HG03571 (cell line): Measurements from ENCODE around the gene SNRK.
"Not testable (repeated sequence)": the region's sequence is repeated elsewhere in the genome, so short reads cannot be mapped to it uniquely, and the experiment has no call there.

Experiments
- ATAC-seq: cut with Tn5 transposase; IDR thresholded peaks from one replicate; pipeline ENCODE4 v1.9.1; 2021; ENCODE audit not compliant: unreplicated experiment

SNRK gene

DNA sequence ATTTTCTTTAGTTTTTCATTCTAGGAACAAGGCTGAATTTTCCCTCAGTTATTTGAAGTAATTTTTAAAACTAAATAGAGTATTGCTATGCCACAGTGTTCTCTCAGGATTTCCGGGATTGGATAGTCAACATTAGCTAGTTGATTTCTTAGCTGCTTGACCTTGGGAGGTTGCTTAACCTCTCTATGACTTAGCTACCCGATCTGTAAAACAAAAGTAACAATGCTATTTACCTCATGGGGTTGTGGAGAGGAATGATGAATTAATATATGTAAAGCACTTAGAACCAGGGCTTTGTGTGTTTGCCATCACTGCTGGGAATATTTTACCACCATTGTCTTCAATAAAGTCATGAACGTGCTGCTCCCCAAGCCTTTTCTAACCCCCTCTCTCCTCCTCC lies 57.5 kb downstream of the SNRK start:
- ATAC-seq, result no peak

- no peak for ATAC-seq
Measured at GRCh38 chr3:43344520-43344919, 58.2 kb downstream of the SNRK start.

DNA sequence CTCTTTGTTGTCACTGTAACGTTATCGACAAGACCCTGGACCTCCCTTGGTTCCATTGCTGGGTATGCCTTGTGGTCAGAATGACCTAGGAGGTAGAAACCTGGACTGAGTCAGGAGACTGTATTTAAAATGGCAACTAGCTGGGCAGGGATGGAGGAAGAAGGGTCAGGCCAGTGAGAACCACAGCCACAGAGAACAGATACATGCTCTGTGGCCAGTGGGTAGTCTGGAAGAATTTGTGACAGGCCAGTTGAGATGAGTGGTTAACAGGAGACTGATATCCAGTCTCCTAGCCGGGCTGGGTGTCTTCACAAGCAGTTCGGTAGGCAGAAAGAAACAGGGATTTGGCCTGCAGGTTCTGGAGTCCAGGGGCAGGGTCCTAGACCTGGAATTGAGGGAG lies 58.9 kb downstream of the SNRK start:
- no peak for ATAC-seq

DNA sequence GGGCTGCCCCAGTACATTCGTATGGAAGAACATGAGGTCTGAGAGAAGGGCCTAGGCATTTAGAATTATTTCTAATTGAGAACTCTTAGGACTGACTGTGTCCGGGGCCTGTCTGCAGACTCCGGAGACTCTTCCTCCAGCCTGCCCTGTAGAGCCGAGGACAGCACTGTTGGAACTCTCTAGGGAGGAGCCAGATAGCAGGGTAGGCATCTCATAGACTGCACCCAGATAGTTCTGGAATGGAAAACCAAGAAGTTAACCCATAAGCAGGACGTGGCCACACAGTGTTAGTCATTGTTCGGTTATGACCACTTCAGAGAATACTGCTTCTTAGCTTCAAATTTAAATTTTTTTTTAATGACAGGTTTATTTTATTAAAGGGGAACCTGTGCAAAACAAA lies 59.5 kb downstream of the SNRK start:
- no peak for ATAC-seq

DNA sequence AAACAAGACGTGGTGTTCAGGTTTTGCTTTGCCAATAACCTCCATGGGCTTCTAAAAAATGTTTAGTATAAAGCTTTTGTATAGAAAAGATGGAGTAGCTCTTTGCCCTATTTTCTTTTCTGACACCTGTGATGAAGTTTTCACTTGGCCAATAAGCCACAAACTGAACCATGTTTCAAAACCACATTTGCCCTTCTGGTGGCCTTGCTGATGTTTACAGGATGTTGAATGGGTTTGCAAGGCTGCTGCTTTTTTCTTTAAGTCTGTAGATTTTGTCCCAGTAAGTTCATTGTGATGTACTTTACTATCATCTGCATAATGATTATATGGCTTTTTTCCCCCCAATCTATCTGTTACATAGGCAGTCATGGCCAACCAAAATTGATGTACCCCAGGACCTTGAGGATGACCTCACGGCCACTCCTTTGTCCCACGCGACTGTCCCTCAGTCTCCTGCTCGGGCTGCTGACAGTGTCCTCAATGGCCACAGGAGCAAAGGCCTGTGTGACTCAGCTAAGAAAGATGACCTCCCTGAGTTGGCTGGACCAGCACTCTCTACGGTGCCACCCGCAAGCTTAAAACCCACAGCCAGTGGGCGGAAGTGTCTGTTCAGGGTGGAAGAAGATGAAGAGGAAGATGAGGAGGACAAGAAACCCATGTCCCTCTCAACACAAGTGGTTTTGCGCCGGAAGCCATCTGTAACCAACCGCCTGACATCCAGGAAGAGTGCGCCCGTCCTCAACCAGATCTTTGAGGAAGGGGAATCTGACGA lies 60.8 kb downstream of the SNRK start:
- no peak for ATAC-seq

GRCh38 chr3:43347774-43348173 lies 61.4 kb downstream of the SNRK start:
- no peak for ATAC-seq

GRCh38 chr3:43348350-43348749 lies 62.0 kb downstream of the SNRK start:
- ATAC-seq, result no peak

DNA sequence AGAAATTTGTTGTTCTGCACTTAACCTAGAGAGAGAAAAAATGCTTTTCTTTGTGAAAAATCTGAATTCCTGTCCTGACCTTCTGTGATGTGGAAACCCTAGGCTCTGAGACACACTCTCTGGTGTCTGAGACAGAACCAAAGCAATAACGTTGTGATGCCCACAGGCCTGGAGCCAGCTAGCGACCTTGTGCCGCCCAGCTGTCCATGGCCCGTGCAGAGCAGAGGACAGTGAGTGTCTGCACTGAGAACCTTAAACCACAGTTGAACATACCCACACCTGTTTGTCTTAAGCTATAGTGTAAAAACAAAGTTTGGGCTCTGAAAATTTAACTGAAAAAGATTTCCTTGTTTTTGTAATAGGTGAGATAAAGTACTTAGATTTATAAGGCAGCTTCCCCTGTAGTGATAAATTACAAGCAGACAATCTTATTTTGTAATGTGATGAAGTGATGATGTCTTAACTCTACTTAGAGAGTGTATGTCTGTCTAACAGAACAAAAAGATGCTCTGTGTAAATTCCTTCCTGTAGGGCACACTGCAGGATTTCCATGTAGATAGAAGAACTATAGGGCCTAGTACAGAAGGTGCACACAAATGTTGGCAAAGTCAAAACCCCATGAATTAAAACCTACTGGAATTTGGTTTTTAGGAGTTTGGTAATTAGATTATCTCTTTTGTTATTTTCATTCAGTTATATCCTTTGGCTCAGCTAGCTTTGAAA lies 62.7 kb downstream of the SNRK start:
- no peak for ATAC-seq

GRCh38 chr3:43349716-43350115 lies 63.4 kb downstream of the SNRK start:
- no peak for ATAC-seq

- no peak for ATAC-seq
Measured at GRCh38 chr3:43353393-43353792, 67.1 kb downstream of the SNRK start.

- ATAC-seq, result no peak
Measured at GRCh38 chr3:43353923-43354670, 67.8 kb downstream of the SNRK start.

- ATAC-seq, result not testable (repeated sequence)
Measured at GRCh38 chr3:43356033-43356432, 69.7 kb downstream of the SNRK start.

DNA sequence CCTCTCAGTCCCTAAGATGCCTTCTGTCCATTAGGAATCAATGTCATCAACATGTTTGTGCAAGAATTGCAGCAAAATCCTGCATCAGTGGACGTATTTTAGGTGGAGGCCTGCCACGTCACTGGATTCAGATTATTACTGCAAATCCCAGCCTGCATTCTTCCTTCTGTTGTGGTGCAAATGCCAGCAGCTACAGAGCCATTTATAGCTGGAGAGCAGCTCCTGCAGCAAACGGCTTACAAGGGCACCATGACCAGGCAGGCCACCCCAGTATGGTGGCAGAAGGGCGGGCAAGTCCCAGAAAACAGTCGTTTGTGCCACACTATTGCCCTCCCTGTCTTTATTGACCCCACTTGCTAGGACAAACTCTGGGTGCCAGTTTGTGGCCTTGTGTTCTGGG lies 74.7 kb downstream of the SNRK start:
- no peak for ATAC-seq

DNA sequence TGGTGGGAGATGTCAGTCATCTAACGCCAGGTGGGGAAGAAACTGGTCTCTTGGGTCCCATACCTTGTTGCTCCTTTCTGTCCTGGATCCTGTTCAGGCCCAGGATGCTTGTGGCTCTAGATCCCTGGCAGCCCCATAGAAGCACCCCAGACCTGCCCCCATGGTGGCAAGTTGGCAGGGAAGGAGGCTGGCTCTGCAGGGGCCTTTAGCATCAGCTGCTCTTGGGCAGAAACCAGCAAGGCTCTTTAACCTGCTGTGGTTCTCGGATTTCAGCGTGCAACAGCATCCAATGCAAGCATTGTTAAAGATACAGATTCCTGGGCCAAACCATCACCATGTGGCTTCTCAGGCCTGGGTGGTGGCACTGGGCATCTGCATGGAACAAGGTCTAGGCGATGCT lies 75.8 kb downstream of the SNRK start:
- no peak for ATAC-seq

- no peak for ATAC-seq
Measured at GRCh38 chr3:43362961-43363360, 76.6 kb downstream of the SNRK start.

GRCh38 chr3:43363621-43364266 lies 77.4 kb downstream of the SNRK start:
- no peak for ATAC-seq

DNA sequence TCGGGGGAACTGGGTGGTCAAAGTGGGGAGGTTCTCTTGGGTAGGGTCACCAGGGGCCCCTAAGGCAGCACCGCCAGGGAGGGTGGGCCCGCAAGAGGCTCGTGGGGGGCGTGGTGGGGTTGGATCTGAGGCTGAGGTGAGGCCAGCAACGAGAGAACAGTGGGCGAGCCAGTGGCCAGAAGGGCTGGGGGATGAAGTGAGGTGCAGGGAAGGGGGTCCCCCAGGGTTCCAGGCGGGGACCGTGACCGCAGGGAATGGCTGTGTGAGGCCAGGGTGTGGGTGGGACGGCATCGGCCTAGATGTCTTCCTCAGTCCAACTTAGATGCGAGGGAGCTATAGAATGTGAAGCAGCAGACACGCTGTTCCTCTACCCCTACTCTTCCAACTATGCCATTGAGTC lies 78.2 kb downstream of the SNRK start:
- no peak for ATAC-seq

DNA sequence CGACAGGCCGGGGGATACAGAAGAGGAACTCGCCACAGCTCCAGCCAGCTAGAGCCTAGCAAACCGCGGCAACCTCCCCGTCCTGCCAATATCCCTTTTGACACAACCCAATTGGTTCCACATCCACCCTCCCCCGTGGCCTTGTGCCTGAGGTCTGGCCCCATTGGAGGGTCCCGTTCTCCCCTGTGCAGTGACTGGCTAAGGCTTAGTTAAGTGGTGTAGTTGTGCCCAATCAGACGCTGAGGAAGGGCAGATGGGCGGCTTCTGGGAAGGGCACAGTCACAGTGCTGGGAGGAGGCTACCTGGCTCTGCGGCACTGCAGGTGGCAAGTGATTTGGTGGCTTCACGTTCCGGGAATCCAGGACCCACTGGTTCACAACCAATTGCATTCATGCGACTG lies 78.6 kb downstream of the SNRK start:
- no peak for ATAC-seq

DNA sequence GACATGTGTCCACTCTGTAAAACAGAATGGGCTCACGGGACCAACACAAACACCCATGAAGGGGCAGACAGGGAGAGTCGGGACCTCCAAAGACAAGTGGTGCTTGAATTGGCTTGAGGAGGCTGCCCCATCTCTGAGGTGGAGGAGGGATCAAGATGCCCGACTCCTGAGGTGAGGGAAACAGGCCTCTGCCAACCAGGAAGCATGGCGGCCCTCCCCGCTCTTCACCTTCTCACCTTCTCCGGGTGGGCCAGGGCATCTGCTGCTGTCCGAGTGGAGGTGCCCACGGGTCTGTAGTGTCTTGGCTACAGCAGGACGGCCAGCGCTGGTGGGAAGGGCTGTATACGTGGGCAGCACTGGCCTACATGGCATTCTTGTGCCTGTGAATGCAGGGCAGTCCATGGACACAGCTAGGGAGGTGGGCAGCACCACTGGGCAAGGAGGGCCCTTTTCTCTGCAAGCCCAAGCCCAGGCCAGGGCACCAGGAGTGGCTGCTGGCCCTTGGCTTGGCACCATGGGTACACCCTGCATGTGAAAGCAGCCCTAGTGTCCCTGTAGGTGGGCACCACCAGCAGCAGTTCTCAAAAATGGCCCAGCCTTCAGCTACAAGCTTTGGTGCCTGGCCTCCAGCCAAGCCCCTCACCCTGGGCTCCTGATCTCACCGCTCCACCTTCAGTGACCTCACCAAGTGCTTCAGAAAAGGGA lies 79.4 kb downstream of the SNRK start:
- no peak for ATAC-seq

- no peak for ATAC-seq
Measured at GRCh38 chr3:43366481-43366880, 80.1 kb downstream of the SNRK start.

DNA sequence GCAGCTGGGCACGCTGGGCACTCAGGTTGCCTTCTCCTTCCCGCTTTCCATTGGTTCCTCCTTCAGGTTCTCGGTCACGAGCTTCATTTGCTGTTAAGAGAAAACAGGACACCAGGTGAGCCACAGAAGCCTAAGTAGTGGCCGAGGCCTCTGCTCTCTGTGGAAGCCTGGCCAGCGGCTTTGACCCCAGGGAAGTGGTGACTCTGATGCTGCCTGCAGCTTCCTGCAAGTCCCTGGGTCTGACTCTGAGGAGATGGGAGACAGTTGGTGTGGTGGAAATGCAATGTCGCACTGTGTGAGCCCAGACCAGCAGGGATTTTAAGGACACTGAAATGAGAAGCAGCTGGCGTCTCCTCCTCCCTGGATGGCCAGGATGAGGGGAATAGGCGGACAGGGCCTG lies 80.5 kb downstream of the SNRK start:
- no peak for ATAC-seq
